ENCODE data around the gene IL4I1.

DNA sequence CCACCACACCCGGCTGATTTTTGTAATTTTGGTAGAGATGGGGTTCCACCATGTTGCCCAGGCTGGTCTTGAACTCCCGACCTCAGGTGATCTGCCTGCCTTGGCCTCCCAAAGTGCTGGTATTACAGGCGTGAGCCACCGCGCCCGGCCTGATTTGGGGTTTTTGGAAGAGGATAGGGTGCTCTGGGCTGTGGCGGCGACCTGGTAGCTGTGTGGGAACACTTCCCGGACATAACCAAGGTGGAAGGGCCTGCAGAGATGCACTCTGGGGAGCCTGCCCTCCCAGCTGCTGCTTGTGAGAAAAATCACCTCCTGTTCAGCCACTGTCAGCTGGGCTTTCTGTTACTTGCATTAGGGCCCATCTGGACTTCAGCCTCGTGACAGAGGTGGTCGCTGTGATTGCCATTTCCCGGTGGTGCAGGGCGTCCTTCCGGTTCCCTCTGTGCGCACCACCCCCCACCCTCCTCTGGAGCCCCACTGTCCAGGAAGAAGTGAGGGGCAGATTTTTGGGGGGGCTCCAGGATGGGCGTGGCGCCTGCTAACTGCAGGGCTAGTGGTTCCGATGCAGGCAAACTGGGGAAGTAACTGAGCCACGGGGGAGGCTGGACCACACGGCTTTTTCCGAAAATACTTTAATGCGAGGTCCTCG, 7.5 kb downstream of the IL4I1 start:
- TF ChIP-seq, protein P1, sequence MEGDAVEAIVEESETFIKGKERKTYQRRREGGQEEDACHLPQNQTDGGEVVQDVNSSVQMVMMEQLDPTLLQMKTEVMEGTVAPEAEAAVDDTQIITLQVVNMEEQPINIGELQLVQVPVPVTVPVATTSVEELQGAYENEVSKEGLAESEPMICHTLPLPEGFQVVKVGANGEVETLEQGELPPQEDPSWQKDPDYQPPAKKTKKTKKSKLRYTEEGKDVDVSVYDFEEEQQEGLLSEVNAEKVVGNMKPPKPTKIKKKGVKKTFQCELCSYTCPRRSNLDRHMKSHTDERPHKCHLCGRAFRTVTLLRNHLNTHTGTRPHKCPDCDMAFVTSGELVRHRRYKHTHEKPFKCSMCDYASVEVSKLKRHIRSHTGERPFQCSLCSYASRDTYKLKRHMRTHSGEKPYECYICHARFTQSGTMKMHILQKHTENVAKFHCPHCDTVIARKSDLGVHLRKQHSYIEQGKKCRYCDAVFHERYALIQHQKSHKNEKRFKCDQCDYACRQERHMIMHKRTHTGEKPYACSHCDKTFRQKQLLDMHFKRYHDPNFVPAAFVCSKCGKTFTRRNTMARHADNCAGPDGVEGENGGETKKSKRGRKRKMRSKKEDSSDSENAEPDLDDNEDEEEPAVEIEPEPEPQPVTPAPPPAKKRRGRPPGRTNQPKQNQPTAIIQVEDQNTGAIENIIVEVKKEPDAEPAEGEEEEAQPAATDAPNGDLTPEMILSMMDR (IDR thresholded peaks at IDR 0.05), result no peak
- no peak for TF ChIP-seq ZFX (IDR thresholded peaks at IDR 0.05; ENCODE audit: borderline replicate concordance)

Measured in 22Rv1 (cell line).